SU-DHL-6 (cell line): ENCODE data around the gene AKT3.
"Not testable (repeated sequence)": the region's sequence is repeated elsewhere in the genome, so short reads cannot be mapped to it uniquely, and the experiment has no call there.

Source experiments
- H2AFZ ChIP-seq: fragments of 200-600 bp; sonication (generic); 2 replicates; pipeline ENCODE4 v1.6.1; 2014; ENCODE audit warnings: low read depth, mild to moderate bottlenecking, moderate library complexity, mixed read lengths, antibody characterized with exemption, low read length; ENCODE audit not compliant: severe bottlenecking
- H3F3A ChIP-seq: fragments of 200-600 bp; shearing (Covaris generic); 2 replicates; pipeline ENCODE4 v1.6.0; 2016; ENCODE audit warnings: antibody characterized with exemption, mild to moderate bottlenecking; ENCODE audit not compliant: insufficient read depth
- H3K27ac ChIP-seq: fragments of 200-600 bp; sonication (generic); 2 replicates; pipeline ENCODE4 v1.5.1; 2016; ENCODE audit warnings: low read depth, mild to moderate bottlenecking, low read length, moderate library complexity, mixed read lengths
- H3K27me3 ChIP-seq: fragments of 200-600 bp; sonication (generic), shearing (Covaris generic); 2 replicates; pipeline ENCODE4 v1.6.0; 2014; ENCODE audit warnings: mild to moderate bottlenecking, low read length
- H3K36me3 ChIP-seq: fragments of 200-600 bp; sonication (generic); 2 replicates; pipeline ENCODE4 v1.6.1; 2014; ENCODE audit warnings: mild to moderate bottlenecking, low read length, mixed read lengths
- H3K4me2 ChIP-seq: fragments of 300-600, 200-600 bp; shearing (Covaris generic), sonication (generic); 2 replicates; pipeline ENCODE4 v1.6.0; 2014; ENCODE audit warnings: low read length, low read depth, mild to moderate bottlenecking; ENCODE audit not compliant: poor library complexity, severe bottlenecking
- H3K4me3 ChIP-seq: fragments of 200-600 bp; sonication (generic); 2 replicates; pipeline ENCODE4 v1.5.1; 2014; ENCODE audit warnings: antibody characterized with exemption, low read length, mild to moderate bottlenecking, mixed read lengths; ENCODE audit not compliant: insufficient read depth, poor library complexity, severe bottlenecking
- H3K79me2 ChIP-seq: fragments of 200-600 bp; sonication (generic); 2 replicates; pipeline ENCODE4 v1.6.1; 2014; ENCODE audit warnings: mild to moderate bottlenecking, low read length, moderate library complexity; ENCODE audit not compliant: insufficient read depth
- H3K9ac ChIP-seq: fragments of 200-600 bp; sonication (generic); 2 replicates; pipeline ENCODE4 v1.7.0; 2014; ENCODE audit warnings: mild to moderate bottlenecking, low read length
- H3K9me2 ChIP-seq: fragments of 200-600 bp; sonication (generic); replicated peaks from 2 replicates; pipeline ENCODE4 v1.6.1; 2014; ENCODE audit warnings: low read length; ENCODE audit not compliant: insufficient read depth
- H3K9me3 ChIP-seq: fragments of 200-600 bp; sonication (generic); 2 replicates; pipeline ENCODE4 v1.6.1; 2014; ENCODE audit warnings: low read length, mixed read lengths; ENCODE audit not compliant: insufficient read depth
- H4K20me1 ChIP-seq: fragments of 200-600 bp; sonication (generic); 2 replicates; pipeline ENCODE4 v1.6.1; 2014; ENCODE audit warnings: low read depth, mild to moderate bottlenecking, antibody characterized with exemption, low read length, moderate library complexity, mixed read lengths
- EZH2phosphoT487 ChIP-seq: fragments of 200-600 bp; sonication (generic), shearing (Covaris generic); conservative IDR thresholded peaks from 2 replicates; pipeline ENCODE4 v1.6.1; 2018; ENCODE audit warnings: mild to moderate bottlenecking, antibody characterized with exemption, low read length, moderate library complexity, mixed read lengths
- TF ChIP-seq, protein P1 (sequence below): fragments of 200-600 bp; sonication (generic); IDR thresholded peaks from one replicate; pipeline ENCODE4 v1.5.1; 2017; ENCODE audit warnings: antibody characterized with exemption, mild to moderate bottlenecking, low read length, moderate library complexity; ENCODE audit not compliant: insufficient read depth, poor library complexity, severe bottlenecking

The AKT3 gene

DNA sequence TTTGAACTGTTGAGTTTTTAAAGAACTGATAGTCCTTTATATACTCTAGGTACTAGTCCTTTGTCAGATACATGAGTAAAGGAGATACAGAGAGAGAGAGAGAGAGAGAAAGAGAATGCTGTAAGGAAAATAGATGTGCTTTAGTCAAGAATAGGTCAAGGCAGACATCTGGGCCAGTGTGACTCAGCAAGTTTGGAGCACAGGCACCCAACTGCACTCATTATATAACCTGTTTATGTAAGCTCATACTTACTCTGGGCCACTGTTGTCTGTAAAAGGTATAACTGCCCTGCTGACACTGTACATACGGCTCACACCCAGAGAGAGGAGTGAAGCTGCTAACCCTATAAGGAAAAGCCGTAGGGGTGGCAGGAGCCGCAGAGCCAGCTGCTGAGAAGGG is 32.2 kb upstream of the AKT3 start:
- Histone ChIP-seq H3F3A (no peaks in the 10 kb centered on the region), H3K27ac (no peak overlapping the region), H3K4me2 (no peak overlapping the region), H3K9me2 (no peaks in the 10 kb centered on the region), H3K9me3 (no peaks in the 10 kb centered on the region), H3K36me3 (no peaks in the 10 kb centered on the region), H2AFZ (no peak overlapping the region), H3K4me3 (no peak overlapping the region), H3K9ac (no peak overlapping the region), H4K20me1 (no peaks in the 10 kb centered on the region), H3K79me2 (no peaks in the 10 kb centered on the region), H3K27me3 (no peaks in the 10 kb centered on the region)
- TF ChIP-seq EZH2phosphoT487 = no peak
- TF ChIP-seq, protein P1, sequence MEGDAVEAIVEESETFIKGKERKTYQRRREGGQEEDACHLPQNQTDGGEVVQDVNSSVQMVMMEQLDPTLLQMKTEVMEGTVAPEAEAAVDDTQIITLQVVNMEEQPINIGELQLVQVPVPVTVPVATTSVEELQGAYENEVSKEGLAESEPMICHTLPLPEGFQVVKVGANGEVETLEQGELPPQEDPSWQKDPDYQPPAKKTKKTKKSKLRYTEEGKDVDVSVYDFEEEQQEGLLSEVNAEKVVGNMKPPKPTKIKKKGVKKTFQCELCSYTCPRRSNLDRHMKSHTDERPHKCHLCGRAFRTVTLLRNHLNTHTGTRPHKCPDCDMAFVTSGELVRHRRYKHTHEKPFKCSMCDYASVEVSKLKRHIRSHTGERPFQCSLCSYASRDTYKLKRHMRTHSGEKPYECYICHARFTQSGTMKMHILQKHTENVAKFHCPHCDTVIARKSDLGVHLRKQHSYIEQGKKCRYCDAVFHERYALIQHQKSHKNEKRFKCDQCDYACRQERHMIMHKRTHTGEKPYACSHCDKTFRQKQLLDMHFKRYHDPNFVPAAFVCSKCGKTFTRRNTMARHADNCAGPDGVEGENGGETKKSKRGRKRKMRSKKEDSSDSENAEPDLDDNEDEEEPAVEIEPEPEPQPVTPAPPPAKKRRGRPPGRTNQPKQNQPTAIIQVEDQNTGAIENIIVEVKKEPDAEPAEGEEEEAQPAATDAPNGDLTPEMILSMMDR = no peak

DNA sequence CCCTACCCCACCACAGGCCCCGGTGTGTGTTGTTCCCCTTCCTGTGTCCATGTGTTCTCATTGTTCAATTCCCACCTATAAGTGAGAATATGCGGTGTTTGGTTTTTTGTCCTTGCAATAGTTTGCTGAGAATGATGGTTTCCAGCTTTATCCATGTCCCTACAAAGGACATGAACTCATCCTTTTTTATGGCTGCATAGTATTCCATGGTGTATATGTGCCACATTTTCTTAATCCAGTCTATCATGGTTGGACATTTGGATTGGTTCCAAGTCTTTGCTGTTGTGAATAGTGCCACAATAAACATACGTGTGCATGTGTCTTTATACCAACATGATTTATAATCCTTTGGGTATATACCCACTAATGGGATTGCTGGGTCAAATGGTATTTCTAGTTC is 27.0 kb upstream of the AKT3 start:
- H3K9ac ChIP-seq, H2AFZ ChIP-seq, H3K27me3 ChIP-seq, H3K27ac ChIP-seq, H3K4me2 ChIP-seq, H3K79me2 ChIP-seq, H4K20me1 ChIP-seq, H3K9me2 ChIP-seq, H3K36me3 ChIP-seq, H3F3A ChIP-seq, H3K9me3 ChIP-seq, H3K4me3 ChIP-seq: not testable (repeated sequence)

DNA sequence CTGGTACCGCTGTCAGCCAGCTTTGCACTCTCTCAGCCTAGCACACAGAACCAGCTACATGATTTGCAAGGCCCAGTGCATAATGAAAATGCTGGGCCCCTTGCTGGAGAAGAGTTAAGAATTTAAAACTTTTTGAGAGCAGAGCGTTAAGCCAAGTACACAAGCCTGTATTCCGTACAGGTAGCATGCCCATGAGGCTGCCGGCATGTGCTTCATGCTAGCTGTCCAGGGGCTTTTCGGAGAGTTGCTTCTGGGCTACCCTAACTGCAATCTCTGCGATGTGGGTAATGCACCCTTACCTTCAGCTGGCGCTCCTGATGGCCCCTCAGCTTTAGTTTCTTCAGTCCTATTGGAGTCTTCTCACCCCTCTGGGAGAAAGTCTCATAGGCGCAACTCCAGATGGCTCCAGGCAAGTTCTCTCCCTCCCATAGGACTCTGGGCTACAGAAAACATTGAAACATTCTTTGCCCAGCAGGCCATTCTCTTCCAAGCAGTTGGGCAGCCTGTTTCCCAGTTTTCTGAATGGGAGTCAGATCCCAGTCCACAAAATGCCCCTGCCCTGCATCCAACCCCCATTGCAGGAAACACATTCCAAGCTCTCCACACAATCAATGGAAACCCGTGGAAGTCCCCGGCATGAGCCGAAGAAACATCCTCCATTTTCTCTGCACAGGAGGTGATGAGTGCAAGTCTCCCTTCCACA is 5.7 kb upstream of the AKT3 start:
- Histone ChIP-seq H3K27ac (no peak overlapping the region), H3K9ac (no peak overlapping the region), H3F3A (no peaks in the 10 kb centered on the region), H3K9me2 (no peaks in the 10 kb centered on the region), H4K20me1 (no peaks in the 10 kb centered on the region), H3K9me3 (no peaks in the 10 kb centered on the region), H3K79me2 (no peaks in the 10 kb centered on the region), H3K36me3 (no peaks in the 10 kb centered on the region), H2AFZ (no peak overlapping the region), H3K4me2 (no peak overlapping the region), H3K27me3 (no peaks in the 10 kb centered on the region), H3K4me3 (no peak overlapping the region)
- TF ChIP-seq, protein P1 = no peak
- no peak for TF ChIP-seq EZH2phosphoT487

DNA sequence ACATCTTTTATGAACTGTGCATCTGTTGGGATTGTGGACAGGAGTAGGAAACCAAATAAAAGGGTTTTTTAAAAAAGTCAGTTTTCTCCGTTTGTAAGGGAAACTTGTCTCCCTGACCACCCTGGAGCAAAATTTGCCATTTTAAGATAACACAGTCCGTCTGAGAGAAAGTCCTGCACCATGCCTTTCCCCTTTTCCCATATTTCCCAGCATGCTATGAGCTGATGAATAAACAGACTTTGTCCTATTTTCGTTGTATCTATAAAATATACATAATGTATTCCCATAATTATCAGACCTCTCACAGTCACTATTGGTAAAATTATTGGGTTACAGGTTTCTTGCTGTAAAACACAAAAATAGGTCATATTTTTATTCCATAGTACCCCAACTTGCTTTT is 1.7 kb upstream of the AKT3 start:
- Histone ChIP-seq H3F3A (peaks cover 17% of the 10 kb centered on the region), H4K20me1 (no peaks in the 10 kb centered on the region), H3K36me3 (no peaks in the 10 kb centered on the region), H3K4me2 (peak overlapping the region; percentile 60), H3K79me2 (no peaks in the 10 kb centered on the region), H3K27me3 (no peaks in the 10 kb centered on the region), H3K4me3 (peak overlapping the region; percentile 80), H3K9me3 (no peaks in the 10 kb centered on the region), H2AFZ (no peak overlapping the region), H3K27ac (no peak overlapping the region), H3K9ac (peak overlapping the region; percentile 71; the same call in 1 of the 2 replicates), H3K9me2 (no peaks in the 10 kb centered on the region)
- TF ChIP-seq, protein P1 = no peak
- no peak for TF ChIP-seq EZH2phosphoT487
